Measurements from ENCODE around the gene SUCNR1. TPM values are rescaled to one million over a fixed set of nuclear protein-coding genes. Genes with fewer than 3 reads are reported as not detected.

Gene SUCNR1
- total RNA-seq, 2 donors from 2014 or later, result 0.05 to 0.42 TPM

GRCh38 chr3:151916781-151917180, 43.3 kb downstream of the SUCNR1 start:
- TF ChIP-seq, protein P1, sequence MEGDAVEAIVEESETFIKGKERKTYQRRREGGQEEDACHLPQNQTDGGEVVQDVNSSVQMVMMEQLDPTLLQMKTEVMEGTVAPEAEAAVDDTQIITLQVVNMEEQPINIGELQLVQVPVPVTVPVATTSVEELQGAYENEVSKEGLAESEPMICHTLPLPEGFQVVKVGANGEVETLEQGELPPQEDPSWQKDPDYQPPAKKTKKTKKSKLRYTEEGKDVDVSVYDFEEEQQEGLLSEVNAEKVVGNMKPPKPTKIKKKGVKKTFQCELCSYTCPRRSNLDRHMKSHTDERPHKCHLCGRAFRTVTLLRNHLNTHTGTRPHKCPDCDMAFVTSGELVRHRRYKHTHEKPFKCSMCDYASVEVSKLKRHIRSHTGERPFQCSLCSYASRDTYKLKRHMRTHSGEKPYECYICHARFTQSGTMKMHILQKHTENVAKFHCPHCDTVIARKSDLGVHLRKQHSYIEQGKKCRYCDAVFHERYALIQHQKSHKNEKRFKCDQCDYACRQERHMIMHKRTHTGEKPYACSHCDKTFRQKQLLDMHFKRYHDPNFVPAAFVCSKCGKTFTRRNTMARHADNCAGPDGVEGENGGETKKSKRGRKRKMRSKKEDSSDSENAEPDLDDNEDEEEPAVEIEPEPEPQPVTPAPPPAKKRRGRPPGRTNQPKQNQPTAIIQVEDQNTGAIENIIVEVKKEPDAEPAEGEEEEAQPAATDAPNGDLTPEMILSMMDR (IDR thresholded peaks at IDR 0.05), result no peak
- Histone ChIP-seq H3K4me3 (no peak overlapping the region), H3K9ac (ENCODE audit: low read depth in 2 of 2, low read length in 2 of 2) (no peak overlapping the region), H3K4me1 (no peaks in the 10 kb centered on the region), H3K9me3 (no peaks in the 10 kb centered on the region), H3K27ac (no peak overlapping the region), H3K27me3 (no peaks in the 10 kb centered on the region), H3K36me3 (no peaks in the 10 kb centered on the region)
- intact Hi-C loops (cut with DNase I), result loop anchor here (5.0 kb wide), 1 partner anchor 474 kb away; no protein-coding TSS in a partner anchor
- no peak for DNase-seq

DNA sequence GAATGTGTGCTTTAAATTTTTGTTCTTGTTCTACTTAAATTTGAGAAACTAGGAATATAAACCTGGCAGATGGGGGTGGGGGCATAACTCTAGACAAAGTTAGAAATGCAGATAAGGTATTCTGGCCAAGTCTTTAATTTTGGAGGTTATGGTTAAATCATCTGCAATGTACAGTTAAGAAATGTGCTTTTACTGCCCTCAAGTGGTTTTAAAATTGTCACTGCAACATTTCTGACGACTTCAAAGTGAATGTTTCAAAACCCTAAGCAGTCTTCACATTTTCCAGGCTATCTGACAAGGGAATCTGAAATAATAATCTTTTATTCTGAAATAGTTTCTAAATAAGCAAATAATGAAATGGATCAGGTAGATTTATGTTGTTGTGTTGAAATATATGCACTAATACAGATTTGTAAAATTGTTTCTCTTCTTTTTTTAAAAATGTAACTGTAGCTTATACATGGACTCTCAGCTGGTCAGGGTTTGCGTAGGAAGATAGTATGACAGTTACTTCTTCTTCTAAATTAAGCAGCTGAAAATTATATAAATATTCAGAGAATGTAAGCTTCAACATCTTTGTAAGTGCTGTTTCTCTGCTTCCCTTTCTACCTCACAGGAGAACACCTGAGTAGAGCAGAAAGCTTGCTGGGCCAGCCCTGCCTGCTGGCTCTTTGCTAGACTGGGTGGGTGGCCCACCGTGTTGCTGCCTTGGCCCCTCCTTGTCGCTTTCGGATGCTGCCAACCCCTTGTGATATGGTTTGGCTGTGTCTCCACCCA, 45.0 kb downstream of the SUCNR1 start:
- H3K4me1 ChIP-seq, result no peaks in the 10 kb centered on the region
- no peaks in the 10 kb centered on the region for H3K27me3 ChIP-seq
- TF ChIP-seq, protein P1 (IDR thresholded peaks at IDR 0.05), result peak; percentile 50
- DNase-seq, result no peak
- H3K36me3 ChIP-seq, result no peaks in the 10 kb centered on the region
- intact Hi-C loops (cut with DNase I), result loop anchor here (5.0 kb wide), 1 partner anchor 476 kb away; no protein-coding TSS in a partner anchor
- H3K9ac ChIP-seq (ENCODE audit: low read depth in 2 of 2, low read length in 2 of 2), result no peak overlapping the region
- no peaks in the 10 kb centered on the region for H3K9me3 ChIP-seq
- no peak overlapping the region for H3K4me3 ChIP-seq
- no peak overlapping the region for H3K27ac ChIP-seq

- H3K4me1 ChIP-seq, result no peaks in the 10 kb centered on the region
- no peak for DNase-seq
- intact Hi-C loops (cut with DNase I), result loop anchor here (5.0 kb wide), 1 partner anchor 477 kb away; no protein-coding TSS in a partner anchor
- no peaks in the 10 kb centered on the region for H3K36me3 ChIP-seq
- no peaks in the 10 kb centered on the region for H3K9me3 ChIP-seq
- no peak overlapping the region for H3K4me3 ChIP-seq
- TF ChIP-seq, protein P1 (IDR thresholded peaks at IDR 0.05), result no peak
- H3K9ac ChIP-seq (ENCODE audit: low read depth in 2 of 2, low read length in 2 of 2), result no peak overlapping the region
- no peaks in the 10 kb centered on the region for H3K27me3 ChIP-seq
- no peak overlapping the region for H3K27ac ChIP-seq
Observed at GRCh38 chr3:151919030-151919328, 45.5 kb downstream of the SUCNR1 start.

GRCh38 chr3:151919446-151919845, 46.0 kb downstream of the SUCNR1 start:
- Histone ChIP-seq H3K4me3 (no peak overlapping the region), H3K4me1 (no peaks in the 10 kb centered on the region), H3K9me3 (no peaks in the 10 kb centered on the region), H3K27me3 (no peaks in the 10 kb centered on the region), H3K9ac (ENCODE audit: low read depth in 2 of 2, low read length in 2 of 2) (no peak overlapping the region), H3K27ac (no peak overlapping the region), H3K36me3 (no peaks in the 10 kb centered on the region)
- DNase-seq, result no peak
- intact Hi-C loops (cut with DNase I), result loop anchor here (5.0 kb wide), 1 partner anchor 477 kb away; no protein-coding TSS in a partner anchor
- TF ChIP-seq, protein P1 (IDR thresholded peaks at IDR 0.05), result no peak

GRCh38 chr3:151923901-151924300, 50.5 kb downstream of the SUCNR1 start:
- intact Hi-C loops (cut with DNase I), result no loop called here
- DNase-seq, result no peak
- Histone ChIP-seq H3K9ac (ENCODE audit: low read depth in 2 of 2, low read length in 2 of 2) (no peak overlapping the region), H3K27ac (no peak overlapping the region), H3K4me3 (no peak overlapping the region), H3K27me3 (no peaks in the 10 kb centered on the region), H3K9me3 (no peaks in the 10 kb centered on the region), H3K36me3 (no peaks in the 10 kb centered on the region), H3K4me1 (no peaks in the 10 kb centered on the region)
- TF ChIP-seq, protein P1 (IDR thresholded peaks at IDR 0.05), result no peak

All from colonic mucosa (tissue), 4 donors.